ENCODE measurements around the gene ARHGAP1.

DNA sequence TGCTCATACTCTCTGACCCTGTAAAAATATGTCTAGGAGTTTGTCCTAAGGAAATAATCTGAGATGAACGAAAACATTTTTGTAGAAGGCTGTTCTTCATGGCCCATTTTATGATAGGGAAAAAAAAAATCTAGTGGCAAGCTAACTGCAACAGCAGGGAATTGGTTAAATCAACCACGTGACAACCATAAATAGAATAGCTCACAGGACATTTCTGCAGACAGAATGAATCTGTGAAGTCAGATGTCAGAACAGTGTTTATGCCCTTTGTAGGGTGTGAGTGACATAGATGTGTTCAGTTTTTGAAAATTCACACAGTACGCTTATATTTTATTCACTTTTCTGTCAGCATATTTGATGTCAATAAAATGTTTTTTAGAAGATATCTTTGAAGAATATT, 16.1 kb downstream of the ARHGAP1 start:
- no peak for TF ChIP-seq YY1 (IDR thresholded peaks at IDR 0.05; ENCODE audit: low read depth)
- TF ChIP-seq, protein P1, sequence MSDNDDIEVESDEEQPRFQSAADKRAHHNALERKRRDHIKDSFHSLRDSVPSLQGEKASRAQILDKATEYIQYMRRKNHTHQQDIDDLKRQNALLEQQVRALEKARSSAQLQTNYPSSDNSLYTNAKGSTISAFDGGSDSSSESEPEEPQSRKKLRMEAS (IDR thresholded peaks at IDR 0.05) = no peak
- no peak for TF ChIP-seq TAF1 (IDR thresholded peaks at IDR 0.05; ENCODE audit: low read depth)
- TF ChIP-seq CREB1 (IDR thresholded peaks at IDR 0.05; ENCODE audit: low read depth) = no peak
- TF ChIP-seq FOXM1 (IDR thresholded peaks at IDR 0.05; ENCODE audit: borderline replicate concordance, low read depth) = no peak
- no peak for TF ChIP-seq RAD21 (IDR thresholded peaks at IDR 0.05; ENCODE audit: low read depth)
- TF ChIP-seq EP300 (IDR thresholded peaks at IDR 0.05; ENCODE audit: borderline replicate concordance) = no peak
- TF ChIP-seq, protein P2, sequence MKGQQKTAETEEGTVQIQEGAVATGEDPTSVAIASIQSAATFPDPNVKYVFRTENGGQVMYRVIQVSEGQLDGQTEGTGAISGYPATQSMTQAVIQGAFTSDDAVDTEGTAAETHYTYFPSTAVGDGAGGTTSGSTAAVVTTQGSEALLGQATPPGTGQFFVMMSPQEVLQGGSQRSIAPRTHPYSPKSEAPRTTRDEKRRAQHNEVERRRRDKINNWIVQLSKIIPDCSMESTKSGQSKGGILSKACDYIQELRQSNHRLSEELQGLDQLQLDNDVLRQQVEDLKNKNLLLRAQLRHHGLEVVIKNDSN (IDR thresholded peaks at IDR 0.05) = no peak
- no peak for TF ChIP-seq CEBPB (IDR thresholded peaks at IDR 0.05)
